ENCODE data around the gene TLCD4.
"Not testable (repeated sequence)": the region's sequence is repeated elsewhere in the genome, so short reads cannot be mapped to it uniquely, and the experiment has no call there.

The TLCD4 gene

DNA sequence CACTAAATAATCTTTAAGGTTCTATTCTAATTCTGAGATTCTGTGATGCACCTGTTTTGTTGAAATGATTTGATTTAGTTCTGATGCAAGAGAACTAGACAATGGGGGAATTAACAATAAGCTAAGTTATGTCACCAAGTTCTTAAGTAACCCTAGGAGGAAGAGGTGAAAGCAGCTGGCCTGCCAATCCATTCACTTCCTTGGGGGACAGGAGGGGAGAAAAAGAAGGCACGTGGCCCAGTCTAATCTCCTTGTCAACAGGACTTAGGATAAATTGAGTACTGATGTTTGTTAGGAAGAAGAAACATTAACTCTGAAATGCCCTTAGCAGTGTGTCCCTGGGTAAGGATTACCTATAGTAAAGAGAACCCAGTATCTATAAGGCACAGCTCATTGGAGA is 36.9 kb downstream of the TLCD4 start:
- TF ChIP-seq, protein P1, sequence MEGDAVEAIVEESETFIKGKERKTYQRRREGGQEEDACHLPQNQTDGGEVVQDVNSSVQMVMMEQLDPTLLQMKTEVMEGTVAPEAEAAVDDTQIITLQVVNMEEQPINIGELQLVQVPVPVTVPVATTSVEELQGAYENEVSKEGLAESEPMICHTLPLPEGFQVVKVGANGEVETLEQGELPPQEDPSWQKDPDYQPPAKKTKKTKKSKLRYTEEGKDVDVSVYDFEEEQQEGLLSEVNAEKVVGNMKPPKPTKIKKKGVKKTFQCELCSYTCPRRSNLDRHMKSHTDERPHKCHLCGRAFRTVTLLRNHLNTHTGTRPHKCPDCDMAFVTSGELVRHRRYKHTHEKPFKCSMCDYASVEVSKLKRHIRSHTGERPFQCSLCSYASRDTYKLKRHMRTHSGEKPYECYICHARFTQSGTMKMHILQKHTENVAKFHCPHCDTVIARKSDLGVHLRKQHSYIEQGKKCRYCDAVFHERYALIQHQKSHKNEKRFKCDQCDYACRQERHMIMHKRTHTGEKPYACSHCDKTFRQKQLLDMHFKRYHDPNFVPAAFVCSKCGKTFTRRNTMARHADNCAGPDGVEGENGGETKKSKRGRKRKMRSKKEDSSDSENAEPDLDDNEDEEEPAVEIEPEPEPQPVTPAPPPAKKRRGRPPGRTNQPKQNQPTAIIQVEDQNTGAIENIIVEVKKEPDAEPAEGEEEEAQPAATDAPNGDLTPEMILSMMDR (IDR thresholded peaks at IDR 0.05; ENCODE audit: low read length), result no peak
- no peak for TF ChIP-seq EZH2 (optimal IDR thresholded peaks at IDR 0.05; ENCODE audit: low read depth, low read length)
- TF ChIP-seq EZH2phosphoT487 (IDR thresholded peaks at IDR 0.05; ENCODE audit: low read length), result no peak
- H3K36me3 ChIP-seq (replicated peaks; ENCODE audit: insufficient read depth, low read length), result no peaks in the 10 kb centered on the region
- no peak overlapping the region for H2AFZ ChIP-seq (ENCODE audit: low read length)
- no peaks in the 10 kb centered on the region for H3K4me1 ChIP-seq (ENCODE audit: low read length)
- no peaks in the 10 kb centered on the region for H3F3A ChIP-seq (ENCODE audit: insufficient read depth, low read length)
- no peak overlapping the region for H3K9ac ChIP-seq (ENCODE audit: low read length)
- no peak overlapping the region for H3K4me3 ChIP-seq (ENCODE audit: low read length)
- no peak overlapping the region for H3K27ac ChIP-seq (ENCODE audit: low read length)
- DNase-seq, result no peak
- no peaks in the 10 kb centered on the region for H3K79me2 ChIP-seq (ENCODE audit: low read length)
- H3K27me3 ChIP-seq (replicated peaks; ENCODE audit: insufficient read depth, low read length), result no peaks in the 10 kb centered on the region
- no peak overlapping the region for H3K4me2 ChIP-seq (ENCODE audit: low read depth, low read length)
- H3K9me3 ChIP-seq (replicated peaks; ENCODE audit: insufficient read depth, low read length), result no peaks in the 10 kb centered on the region
- no peaks in the 10 kb centered on the region for H4K20me1 ChIP-seq (ENCODE audit: insufficient read depth, low read length)
- no peaks in the 10 kb centered on the region for H3K9me2 ChIP-seq (replicated peaks; ENCODE audit: insufficient read depth, low read length)

GRCh38 chr1:95165569-95165968 is 48.4 kb downstream of the TLCD4 start:
- not testable (repeated sequence) for H3K4me3 ChIP-seq (ENCODE audit: low read length); H3F3A ChIP-seq (ENCODE audit: insufficient read depth, low read length); H3K4me1 ChIP-seq (ENCODE audit: low read length); H3K4me2 ChIP-seq (ENCODE audit: low read depth, low read length); H3K27ac ChIP-seq (ENCODE audit: low read length); H3K36me3 ChIP-seq (replicated peaks; ENCODE audit: insufficient read depth, low read length); H3K9ac ChIP-seq (ENCODE audit: low read length); H2AFZ ChIP-seq (ENCODE audit: low read length); H3K9me3 ChIP-seq (replicated peaks; ENCODE audit: insufficient read depth, low read length); DNase-seq; H3K9me2 ChIP-seq (replicated peaks; ENCODE audit: insufficient read depth, low read length); H3K27me3 ChIP-seq (replicated peaks; ENCODE audit: insufficient read depth, low read length); H4K20me1 ChIP-seq (ENCODE audit: insufficient read depth, low read length); H3K79me2 ChIP-seq (ENCODE audit: low read length)
